ENCODE measurements around the gene LENG8. TPM values are rescaled to one million over a fixed set of nuclear protein-coding genes. Genes with fewer than 3 reads are reported as not detected.

The LENG8 gene
- total and polyA plus RNA-seq, 2 of the 8 experiments (the other 6 are each of a cell fraction or from before 2014, with no cell fraction given), result 62.2 to 108 TPM

DNA sequence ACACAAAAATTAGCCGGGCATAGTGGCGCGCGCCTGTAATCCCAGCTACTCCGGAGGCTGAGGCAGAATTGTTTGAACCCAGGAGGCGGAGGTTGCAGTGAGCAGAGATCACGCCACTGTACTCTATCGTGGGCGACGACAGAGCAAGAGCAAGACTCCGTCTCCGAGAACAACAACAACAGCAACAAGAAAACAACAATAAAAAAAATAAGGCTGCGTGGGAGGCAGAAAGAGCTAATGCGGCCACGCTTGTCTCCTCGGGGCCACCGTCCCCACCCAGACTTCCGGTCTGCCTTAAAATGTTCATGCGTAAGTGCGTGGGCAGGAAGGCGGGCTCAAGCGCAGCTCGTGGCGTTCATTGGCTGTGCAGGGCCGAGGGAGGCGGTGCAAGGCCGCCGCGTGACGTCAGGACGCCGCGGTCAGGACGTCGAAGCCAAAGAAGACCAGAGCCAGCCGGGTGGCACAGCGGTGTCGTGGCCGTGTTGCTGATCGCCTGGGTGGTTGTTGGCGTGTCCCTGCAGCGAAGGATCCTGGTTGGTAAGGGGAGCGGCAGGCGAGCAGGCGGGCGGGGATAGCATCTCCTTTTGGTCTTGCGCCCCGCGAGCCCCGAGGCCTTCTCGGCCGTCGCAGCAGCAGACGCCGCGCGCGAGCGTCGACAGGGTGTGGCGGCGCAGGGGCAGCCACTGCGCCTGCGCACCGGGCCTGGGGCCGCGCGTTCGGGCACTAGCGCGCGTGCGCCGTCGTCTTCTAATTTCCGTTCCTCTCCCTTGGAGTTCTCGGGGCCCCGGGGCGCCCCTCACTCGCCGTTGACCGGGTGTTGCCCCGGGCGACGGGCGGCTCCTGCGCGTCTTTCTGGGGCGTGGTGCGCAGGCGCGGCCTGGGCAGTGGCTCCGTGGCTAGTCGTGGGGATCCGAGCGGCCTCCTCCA lies at the start of gene LENG8 (continued):
- TF ChIP-seq GTF2F1 (IDR thresholded peaks at IDR 0.05; ENCODE audit: borderline replicate concordance, low read depth, low read length) (no peak), YY1 (IDR thresholded peaks at IDR 0.05; ENCODE audit: low read depth, low read length) (no peak), RBBP5 (IDR thresholded peaks at IDR 0.05; ENCODE audit: borderline replicate concordance, low read depth, low read length) (peak; percentile 23), RXRA (IDR thresholded peaks at IDR 0.05; ENCODE audit: insufficient read depth, low read depth, low read length) (no peak), JUN (IDR thresholded peaks at IDR 0.05; ENCODE audit: low read depth, low read length) (no peak), NANOG (IDR thresholded peaks at IDR 0.05; ENCODE audit: insufficient read depth, low read depth, low read length, poor library complexity, severe bottlenecking) (no peak), SRF (IDR thresholded peaks at IDR 0.05; ENCODE audit: low read depth, low read length) (peak; percentile 42; the same call in 1 of the 2 replicates), POLR2AphosphoS5 (IDR thresholded peaks at IDR 0.05; ENCODE audit: low read depth, low read length) (peak; percentile 92), EGR1 (IDR thresholded peaks at IDR 0.05; ENCODE audit: borderline replicate concordance, low read depth, low read length) (peak; percentile 90), CBX5 (IDR thresholded peaks at IDR 0.05; ENCODE audit: low read depth, low read length) (no peak), TBP (IDR thresholded peaks at IDR 0.05; ENCODE audit: low read depth, low read length) (peak; percentile 55), POLR2A (IDR thresholded peaks at IDR 0.05; ENCODE audit: control extremely low read depth in 1 of 2, low read depth in 2 of 2, low read length in 2 of 2) (peak in 1 of 2 experiments; percentile 92; a peak in 2 of 3 replicates), FOSL1 (IDR thresholded peaks at IDR 0.05; ENCODE audit: insufficient read depth, low read depth, low read length) (no peak), HDAC6 (IDR thresholded peaks at IDR 0.05; ENCODE audit: low read depth, low read length) (no peak), JUND (IDR thresholded peaks at IDR 0.05; ENCODE audit: low read length) (no peak)
- TF ChIP-seq, protein P1, sequence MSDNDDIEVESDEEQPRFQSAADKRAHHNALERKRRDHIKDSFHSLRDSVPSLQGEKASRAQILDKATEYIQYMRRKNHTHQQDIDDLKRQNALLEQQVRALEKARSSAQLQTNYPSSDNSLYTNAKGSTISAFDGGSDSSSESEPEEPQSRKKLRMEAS (IDR thresholded peaks at IDR 0.05), result peak; percentile 71; the same call in 1 of the 2 replicates
- TF ChIP-seq, protein P2, sequence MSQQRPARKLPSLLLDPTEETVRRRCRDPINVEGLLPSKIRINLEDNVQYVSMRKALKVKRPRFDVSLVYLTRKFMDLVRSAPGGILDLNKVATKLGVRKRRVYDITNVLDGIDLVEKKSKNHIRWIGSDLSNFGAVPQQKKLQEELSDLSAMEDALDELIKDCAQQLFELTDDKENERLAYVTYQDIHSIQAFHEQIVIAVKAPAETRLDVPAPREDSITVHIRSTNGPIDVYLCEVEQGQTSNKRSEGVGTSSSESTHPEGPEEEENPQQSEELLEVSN (IDR thresholded peaks at IDR 0.05), result peak; percentile 60

Measured in H1 (cell line).